K562 (cell line): ENCODE results near the gene MECR. TPM values are rescaled to one million over a fixed set of nuclear protein-coding genes. Genes with fewer than 3 reads are reported as not detected.

Experiments
- CAMTA2 ChIP-seq: fragments of 250-450 bp; sonication (Bioruptor Pico); conservative IDR thresholded peaks from 2 replicates; pipeline ENCODE4 v1.5.1; 2022
- CHAMP1 ChIP-seq: fragments of 450-650 bp; IDR thresholded peaks from 2 replicates; pipeline ENCODE4 v1.6.1; 2016; ENCODE audit warnings: mild to moderate bottlenecking
- EZH2 ChIP-seq: IDR thresholded peaks from 2 replicates; pipeline ENCODE4 v1.6.1; 2012; ENCODE audit warnings: low read depth, mild to moderate bottlenecking, inconsistent platforms, low read length, borderline replicate concordance
- ZBTB2 ChIP-seq: fragments of 450-650 bp; IDR thresholded peaks from 2 replicates; pipeline ENCODE4 v1.6.1; 2016; ENCODE audit warnings: antibody characterized with exemption
- ZBTB7A ChIP-seq: IDR thresholded peaks from 2 replicates; pipeline ENCODE4 v1.6.1; 2011; ENCODE audit warnings: low read depth, mild to moderate bottlenecking, low read length, moderate library complexity, borderline replicate concordance; ENCODE audit not compliant: control insufficient read depth
- ZNF217 ChIP-seq: sonication (generic); formaldehyde crosslinking; IDR thresholded peaks from 2 replicates; pipeline ENCODE4 v1.8.0; 2022; ENCODE audit warnings: mild to moderate bottlenecking, missing genetic modification reagents
- ZNF311 ChIP-seq: fragments of 250-450 bp; sonication (Bioruptor Pico); IDR thresholded peaks from 2 replicates; pipeline ENCODE4 v1.4.0; 2020; ENCODE audit warnings: mild to moderate bottlenecking, moderate library complexity
- ZNF551 ChIP-seq: fragments of 250-450 bp; sonication (Bioruptor Pico); IDR thresholded peaks from 2 replicates; pipeline ENCODE4 v1.5.0; 2021; ENCODE audit warnings: mild to moderate bottlenecking, moderate library complexity
- polyA plus RNA-seq, 8 experiments: library from polyadenylated mRNA; depleted of rRNA in 4 of 8; stranded (reverse) in 5 of 8; unstranded in 3 of 8; fragments of >200 nt; fragmentation: Nextera tagmentation in 2 of 8; fragmentation: Illumina TruSeq in 1 of 8; extraction: Ambion mirVana in 2 of 8; extraction: Trizol in 1 of 8; gene quantifications; 2 replicates each; pipeline versions ENCODE4 v1.2.1 to v1.2.3, GENCODE V29; 2011 to 2014; ENCODE audit warnings: inconsistent platforms in 1 of 8, missing spikeins in 1 of 8
- total RNA-seq, 7 experiments: library from RNA; depleted of rRNA in 6 of 7; stranded (reverse); fragments of >200 nt in 6 of 7; fragmentation: Illumina TruSeq in 2 of 7; extraction: Trizol in 2 of 7; gene quantifications; 2 replicates each; pipeline versions ENCODE4 v1.2.1 to v1.2.3, GENCODE V29; 2011 to 2021; ENCODE audit warnings: low replicate concordance in 1 of 7
- TF ChIP-seq, protein P1 (sequence below), 2 experiments: fragments of 450-650 bp; IDR thresholded peaks; 2 replicates each; pipeline ENCODE4 v1.6.1; 2016; ENCODE audit warnings: mild to moderate bottlenecking in 2 of 2, borderline replicate concordance in 1 of 2, low read depth in 1 of 2, moderate library complexity in 1 of 2
- TF ChIP-seq, protein P2 (sequence below): fragments of 450-650 bp; formaldehyde crosslinking; conservative IDR thresholded peaks from 2 replicates; pipeline ENCODE4 v1.4.0; 2022; ENCODE audit warnings: mild to moderate bottlenecking, missing genetic modification characterization
- TF ChIP-seq, protein P3 (sequence below): conservative IDR thresholded peaks from 2 replicates; pipeline ENCODE4 v1.6.1; 2011; ENCODE audit warnings: low read depth, mild to moderate bottlenecking, low read length; ENCODE audit not compliant: control insufficient read depth
- TF ChIP-seq, protein P4 (sequence below): fragments of 250-450 bp; sonication (Bioruptor Pico); IDR thresholded peaks from 2 replicates; pipeline ENCODE4 v1.8.0; 2021; ENCODE audit warnings: borderline replicate concordance, mild to moderate bottlenecking, moderate library complexity; ENCODE audit not compliant: poor library complexity, severe bottlenecking

MECR gene
- total and polyA plus RNA-seq, 9 of the 15 experiments (the other 6 are each of a cell fraction or from before 2014, with no cell fraction given), result 10.4 to 58.6 (median 42.9) TPM

DNA sequence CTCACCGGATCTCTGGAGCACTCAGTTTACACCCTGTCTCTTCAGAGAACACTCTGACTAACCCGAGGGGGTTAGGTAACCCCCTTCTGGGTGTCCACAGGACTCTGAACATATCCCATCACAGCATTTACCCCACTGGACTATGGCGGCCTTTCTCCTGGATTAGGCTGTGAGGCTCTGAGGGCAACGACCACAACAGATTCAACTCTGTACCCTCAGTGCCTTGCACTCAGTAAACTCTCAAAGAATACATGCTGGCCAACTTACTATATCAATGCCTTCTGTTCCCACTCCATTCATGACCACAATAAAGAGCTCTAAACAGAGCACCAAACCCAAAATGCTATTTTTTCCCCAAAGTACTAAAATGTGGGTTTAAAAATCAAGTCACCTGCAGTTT, 5.4 kb downstream of the MECR start (continued):
- TF ChIP-seq, protein P1, sequence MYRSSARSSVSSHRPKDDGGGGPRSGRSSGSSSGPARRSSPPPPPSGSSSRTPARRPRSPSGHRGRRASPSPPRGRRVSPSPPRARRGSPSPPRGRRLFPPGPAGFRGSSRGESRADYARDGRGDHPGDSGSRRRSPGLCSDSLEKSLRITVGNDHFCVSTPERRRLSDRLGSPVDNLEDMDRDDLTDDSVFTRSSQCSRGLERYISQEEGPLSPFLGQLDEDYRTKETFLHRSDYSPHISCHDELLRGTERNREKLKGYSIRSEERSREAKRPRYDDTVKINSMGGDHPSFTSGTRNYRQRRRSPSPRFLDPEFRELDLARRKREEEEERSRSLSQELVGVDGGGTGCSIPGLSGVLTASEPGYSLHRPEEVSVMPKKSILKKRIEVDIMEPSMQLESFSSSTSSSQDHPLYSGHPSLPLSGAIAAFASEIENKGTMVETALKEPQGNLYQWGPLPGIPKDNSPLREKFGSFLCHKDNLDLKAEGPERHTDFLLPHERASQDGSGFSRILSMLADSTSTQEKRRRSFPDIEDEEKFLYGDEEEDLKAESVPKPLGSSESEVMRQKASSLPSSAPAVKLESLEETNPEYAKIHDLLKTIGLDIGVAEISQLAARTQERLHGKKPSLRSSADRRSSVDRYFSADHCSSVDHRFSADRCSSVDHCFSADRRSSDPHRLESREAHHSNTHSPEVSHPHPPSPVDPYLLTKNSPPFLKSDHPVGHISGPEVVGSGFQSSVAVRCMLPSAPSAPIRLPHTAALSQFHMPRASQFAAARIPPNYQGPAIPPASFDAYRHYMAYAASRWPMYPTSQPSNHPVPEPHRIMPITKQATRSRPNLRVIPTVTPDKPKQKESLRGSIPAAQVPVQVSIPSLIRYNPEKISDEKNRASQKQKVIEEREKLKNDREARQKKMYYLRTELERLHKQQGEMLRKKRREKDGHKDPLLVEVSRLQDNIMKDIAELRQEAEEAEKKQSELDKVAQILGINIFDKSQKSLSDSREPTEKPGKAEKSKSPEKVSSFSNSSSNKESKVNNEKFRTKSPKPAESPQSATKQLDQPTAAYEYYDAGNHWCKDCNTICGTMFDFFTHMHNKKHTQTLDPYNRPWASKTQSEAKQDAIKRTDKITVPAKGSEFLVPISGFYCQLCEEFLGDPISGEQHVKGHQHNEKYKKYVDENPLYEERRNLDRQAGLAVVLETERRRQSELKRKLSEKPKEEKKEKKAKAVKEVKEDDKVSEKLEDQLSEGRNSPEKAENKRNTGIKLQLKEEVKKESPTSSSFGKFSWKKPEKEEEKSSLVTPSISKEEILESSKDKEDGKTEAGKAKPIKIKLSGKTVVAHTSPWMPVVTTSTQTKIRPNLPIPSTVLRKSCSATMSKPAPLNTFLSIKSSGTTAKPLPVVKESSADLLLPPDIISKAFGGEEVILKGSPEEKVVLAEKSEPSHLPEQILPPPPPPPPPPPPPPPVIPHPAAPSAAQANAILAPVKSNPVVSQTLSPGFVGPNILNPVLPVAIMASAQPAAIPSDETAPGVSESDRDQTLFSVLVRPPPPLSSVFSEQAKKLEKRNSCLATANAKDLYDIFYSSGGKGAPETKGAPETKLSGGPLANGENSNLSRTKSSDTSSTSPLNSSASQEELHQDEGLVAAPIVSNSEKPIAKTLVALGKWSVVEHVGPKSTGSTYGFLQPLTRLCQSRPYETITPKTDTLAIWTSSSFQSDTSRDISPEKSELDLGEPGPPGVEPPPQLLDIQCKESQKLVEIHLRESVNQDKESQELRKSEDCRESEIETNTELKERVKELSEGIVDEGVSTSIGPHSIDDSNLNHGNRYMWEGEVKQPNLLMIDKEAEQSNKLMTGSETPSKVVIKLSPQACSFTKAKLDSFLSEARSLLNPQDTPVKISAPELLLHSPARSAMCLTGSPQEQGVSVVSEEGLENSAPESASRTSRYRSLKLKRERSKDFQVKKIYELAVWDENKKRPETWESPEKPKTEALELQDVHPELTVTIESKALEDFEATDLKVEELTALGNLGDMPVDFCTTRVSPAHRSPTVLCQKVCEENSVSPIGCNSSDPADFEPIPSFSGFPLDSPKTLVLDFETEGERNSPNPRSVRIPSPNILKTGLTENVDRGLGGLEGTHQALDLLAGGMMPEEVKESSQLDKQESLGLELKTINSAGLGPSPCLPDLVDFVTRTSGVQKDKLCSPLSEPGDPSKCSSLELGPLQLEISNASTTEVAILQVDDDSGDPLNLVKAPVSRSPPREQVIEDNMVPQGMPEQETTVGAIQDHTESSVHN (IDR thresholded peaks at IDR 0.05; ENCODE audit: borderline replicate concordance in 1 of 2, low read depth in 1 of 2), result no peak
- no peak for TF ChIP-seq ZNF217 (CRISPR knock-in tag)
- no peak for TF ChIP-seq CHAMP1
- TF ChIP-seq, protein P2, sequence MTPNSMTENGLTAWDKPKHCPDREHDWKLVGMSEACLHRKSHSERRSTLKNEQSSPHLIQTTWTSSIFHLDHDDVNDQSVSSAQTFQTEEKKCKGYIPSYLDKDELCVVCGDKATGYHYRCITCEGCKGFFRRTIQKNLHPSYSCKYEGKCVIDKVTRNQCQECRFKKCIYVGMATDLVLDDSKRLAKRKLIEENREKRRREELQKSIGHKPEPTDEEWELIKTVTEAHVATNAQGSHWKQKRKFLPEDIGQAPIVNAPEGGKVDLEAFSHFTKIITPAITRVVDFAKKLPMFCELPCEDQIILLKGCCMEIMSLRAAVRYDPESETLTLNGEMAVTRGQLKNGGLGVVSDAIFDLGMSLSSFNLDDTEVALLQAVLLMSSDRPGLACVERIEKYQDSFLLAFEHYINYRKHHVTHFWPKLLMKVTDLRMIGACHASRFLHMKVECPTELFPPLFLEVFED (CRISPR knock-in tag), result no peak
- no peak for TF ChIP-seq EZH2
- TF ChIP-seq ZNF551, result no peak
- no peak for TF ChIP-seq ZNF311 (CRISPR knock-in tag)
- no peak for TF ChIP-seq CAMTA2 (CRISPR knock-in tag)
- no peak for TF ChIP-seq ZBTB7A
- no peak for TF ChIP-seq ZBTB2
- TF ChIP-seq, protein P3, sequence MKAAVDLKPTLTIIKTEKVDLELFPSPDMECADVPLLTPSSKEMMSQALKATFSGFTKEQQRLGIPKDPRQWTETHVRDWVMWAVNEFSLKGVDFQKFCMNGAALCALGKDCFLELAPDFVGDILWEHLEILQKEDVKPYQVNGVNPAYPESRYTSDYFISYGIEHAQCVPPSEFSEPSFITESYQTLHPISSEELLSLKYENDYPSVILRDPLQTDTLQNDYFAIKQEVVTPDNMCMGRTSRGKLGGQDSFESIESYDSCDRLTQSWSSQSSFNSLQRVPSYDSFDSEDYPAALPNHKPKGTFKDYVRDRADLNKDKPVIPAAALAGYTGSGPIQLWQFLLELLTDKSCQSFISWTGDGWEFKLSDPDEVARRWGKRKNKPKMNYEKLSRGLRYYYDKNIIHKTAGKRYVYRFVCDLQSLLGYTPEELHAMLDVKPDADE, result no peak
- TF ChIP-seq, protein P4, sequence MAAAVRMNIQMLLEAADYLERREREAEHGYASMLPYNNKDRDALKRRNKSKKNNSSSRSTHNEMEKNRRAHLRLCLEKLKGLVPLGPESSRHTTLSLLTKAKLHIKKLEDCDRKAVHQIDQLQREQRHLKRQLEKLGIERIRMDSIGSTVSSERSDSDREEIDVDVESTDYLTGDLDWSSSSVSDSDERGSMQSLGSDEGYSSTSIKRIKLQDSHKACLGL, result no peak
- TF ChIP-seq, all 486 proteins: peak for 0
